Panc1 (cell line): ENCODE measurements around the gene NAPSA.

Source experiments
- POLR2AphosphoS5 ChIP-seq: IDR thresholded peaks from 2 replicates; pipeline ENCODE4 v1.6.1; 2012; ENCODE audit warnings: mild to moderate bottlenecking, low read depth, low read length, moderate library complexity
- TF ChIP-seq, protein P1 (sequence below): fragments of 450-650 bp; IDR thresholded peaks from 2 replicates; pipeline ENCODE4 v1.5.1; 2017; ENCODE audit warnings: mild to moderate bottlenecking

GRCh38 chr19:50410109-50410508 lies 44.7 kb upstream of the NAPSA start:
- TF ChIP-seq, protein P1, sequence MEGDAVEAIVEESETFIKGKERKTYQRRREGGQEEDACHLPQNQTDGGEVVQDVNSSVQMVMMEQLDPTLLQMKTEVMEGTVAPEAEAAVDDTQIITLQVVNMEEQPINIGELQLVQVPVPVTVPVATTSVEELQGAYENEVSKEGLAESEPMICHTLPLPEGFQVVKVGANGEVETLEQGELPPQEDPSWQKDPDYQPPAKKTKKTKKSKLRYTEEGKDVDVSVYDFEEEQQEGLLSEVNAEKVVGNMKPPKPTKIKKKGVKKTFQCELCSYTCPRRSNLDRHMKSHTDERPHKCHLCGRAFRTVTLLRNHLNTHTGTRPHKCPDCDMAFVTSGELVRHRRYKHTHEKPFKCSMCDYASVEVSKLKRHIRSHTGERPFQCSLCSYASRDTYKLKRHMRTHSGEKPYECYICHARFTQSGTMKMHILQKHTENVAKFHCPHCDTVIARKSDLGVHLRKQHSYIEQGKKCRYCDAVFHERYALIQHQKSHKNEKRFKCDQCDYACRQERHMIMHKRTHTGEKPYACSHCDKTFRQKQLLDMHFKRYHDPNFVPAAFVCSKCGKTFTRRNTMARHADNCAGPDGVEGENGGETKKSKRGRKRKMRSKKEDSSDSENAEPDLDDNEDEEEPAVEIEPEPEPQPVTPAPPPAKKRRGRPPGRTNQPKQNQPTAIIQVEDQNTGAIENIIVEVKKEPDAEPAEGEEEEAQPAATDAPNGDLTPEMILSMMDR: no peak
- no peak for TF ChIP-seq POLR2AphosphoS5
